Keratinocyte (primary cell): Measurements from ENCODE around the gene RAPGEF3. TPM values are rescaled to one million over a fixed set of nuclear protein-coding genes. Genes with fewer than 3 reads are reported as not detected.

Experiments used
- DNase-seq: peaks from one replicate; pipeline ENCODE4 v3.0.0-alpha.2; 2011; ENCODE audit warnings: low read depth, missing footprints, low spot score
- FAIRE-seq: peaks from 2 replicates; lab custom pipeline; 2011; peaks lifted over from hg19 to GRCh38; lab: Jason Lieb, UNC
- H2AFZ ChIP-seq: 2 replicates; pipeline ENCODE4 v1.6.0; 2012; ENCODE audit warnings: low read length, control low read depth, inconsistent platforms; ENCODE audit not compliant: control insufficient read depth
- H3K27ac ChIP-seq: 2 replicates; pipeline ENCODE4 v1.5.1; 2011; ENCODE audit warnings: low read length; ENCODE audit not compliant: control insufficient read depth, insufficient read depth
- H3K27me3 ChIP-seq: 3 replicates; pipeline ENCODE4 v1.6.0; 2011; ENCODE audit warnings: low read length; ENCODE audit not compliant: control insufficient read depth, insufficient read depth; ENCODE audit errors: extremely low read depth
- H3K36me3 ChIP-seq, 2 experiments: 2 replicates in 1 of 2; 3 replicates in 1 of 2; pipeline ENCODE4 v1.5.1; 2011; ENCODE audit warnings: low read length in 2 of 2, mild to moderate bottlenecking in 1 of 2; ENCODE audit not compliant: control insufficient read depth in 2 of 2, insufficient read depth in 2 of 2; ENCODE audit errors: extremely low read depth in 1 of 2
- H3K4me1 ChIP-seq: 3 replicates; pipeline ENCODE4 v1.5.1; 2011; ENCODE audit warnings: low read length; ENCODE audit not compliant: control insufficient read depth, insufficient read depth; ENCODE audit errors: extremely low read depth
- H3K4me2 ChIP-seq: 3 replicates; pipeline ENCODE4 v1.6.0; 2011; ENCODE audit warnings: low read depth, low read length; ENCODE audit not compliant: control insufficient read depth, insufficient read depth; ENCODE audit errors: extremely low read depth
- H3K4me3 ChIP-seq, 3 experiments: fragments of 200-600 bp in 1 of 3; sonication (generic) in 1 of 3; 2 replicates in 2 of 3; 3 replicates in 1 of 3; pipeline ENCODE4 v1.5.1; 2011 to 2016; ENCODE audit warnings: low read length in 3 of 3, mild to moderate bottlenecking in 3 of 3, control low read depth in 2 of 3, inconsistent platforms in 1 of 3, low read depth in 1 of 3, mixed read lengths in 1 of 3, mixed run types in 1 of 3, moderate library complexity in 1 of 3; ENCODE audit not compliant: control insufficient read depth in 2 of 3, insufficient read depth in 2 of 3; ENCODE audit errors: extremely low read depth in 1 of 3
- H3K79me2 ChIP-seq: 2 replicates; pipeline ENCODE4 v1.6.0; 2012; ENCODE audit warnings: low read length; ENCODE audit not compliant: control insufficient read depth, insufficient read depth
- H3K9ac ChIP-seq: 3 replicates; pipeline ENCODE4 v1.6.0; 2011; ENCODE audit warnings: low read length; ENCODE audit not compliant: control insufficient read depth, insufficient read depth; ENCODE audit errors: extremely low read depth
- H3K9me1 ChIP-seq: 3 replicates; pipeline ENCODE4 v1.6.0; 2011; ENCODE audit warnings: low read length; ENCODE audit not compliant: control insufficient read depth, insufficient read depth; ENCODE audit errors: extremely low read depth
- H3K9me3 ChIP-seq: 2 replicates; pipeline ENCODE4 v1.5.1; 2012; ENCODE audit warnings: low read depth, low read length; ENCODE audit not compliant: control insufficient read depth
- H4K20me1 ChIP-seq: 3 replicates; pipeline ENCODE4 v1.6.0; 2011; ENCODE audit warnings: low read length; ENCODE audit not compliant: control insufficient read depth, insufficient read depth; ENCODE audit errors: extremely low read depth
- CTCF ChIP-seq, 3 experiments: IDR thresholded peaks in 1 of 3; conservative IDR thresholded peaks in 1 of 3; optimal IDR thresholded peaks in 1 of 3; 2 replicates in 2 of 3; 3 replicates in 1 of 3; pipeline versions ENCODE3 to v1.5.1; 2011; ENCODE audit warnings: low read length in 3 of 3, mild to moderate bottlenecking in 3 of 3, moderate library complexity in 2 of 3, control low read depth in 1 of 3, inconsistent platforms in 1 of 3; ENCODE audit not compliant: insufficient read depth in 2 of 3; ENCODE audit errors: extremely low read depth in 1 of 3
- EZH2 ChIP-seq: IDR thresholded peaks from one replicate; pipeline ENCODE4 v1.6.1; 2012; ENCODE audit warnings: inconsistent platforms, mild to moderate bottlenecking, low read length, moderate library complexity
- dilution Hi-C: fragments of 300-500 bp; cut with MboI; formaldehyde crosslinking; loops from one replicate; pipeline ENCODE4 v1.7.0; 2020; ENCODE audit warnings: low sequenced_read_pairs; ENCODE audit not compliant: extremely low pct_ligation_motif_present
- polyA plus RNA-seq, 5 experiments: library from polyadenylated mRNA; depleted of rRNA in 3 of 5; stranded (reverse) in 3 of 5; stranded (forward) in 1 of 5; unstranded in 1 of 5; fragments of >200 nt; gene quantifications; 1 replicate in 1 of 5; 2 replicates in 3 of 5; 3 replicates in 1 of 5; pipeline versions ENCODE4 v1.2.1 to v1.2.3, GENCODE V29; 2011 to 2012; ENCODE audit warnings: missing spikeins in 2 of 5, low read depth in 1 of 5, low replicate concordance in 1 of 5

RAPGEF3 gene
- polyA plus RNA-seq, 1 donor (not counting 4 experiments of a cell fraction or from before 2014, with no cell fraction given), result 5.1 TPM

- FAIRE-seq (no peak), DNase-seq (no peak)
- Histone ChIP-seq H3K27ac (no peak overlapping the region), H3K9me1 (no peaks in the 10 kb centered on the region), H3K4me3 (no peak overlapping the region), H3K79me2 (no peaks in the 10 kb centered on the region), H4K20me1 (no peaks in the 10 kb centered on the region), H3K9ac (no peak overlapping the region), H3K36me3 (peaks cover 4 to 5% of the 10 kb centered on the region in 2 experiments), H3K9me3 (no peaks in the 10 kb centered on the region), H3K4me1 (peaks cover 13% of the 10 kb centered on the region), H2AFZ (no peak overlapping the region), H3K4me2 (no peak overlapping the region), H3K27me3 (no peaks in the 10 kb centered on the region)
- dilution Hi-C loops, result no loop called here
- TF ChIP-seq EZH2 (no peak), CTCF (optimal IDR thresholded peaks at IDR 0.05 in 1 of 3, IDR thresholded peaks at IDR 0.05 in 1 of 3, conservative IDR thresholded peaks at IDR 0.05 in 1 of 3; ENCODE audit: extremely low read depth in 1 of 3, insufficient read depth in 2 of 3, low read length in 3 of 3) (no peak)
Measured at GRCh38 chr12:47740606-47741339, 17.9 kb downstream of the RAPGEF3 start.

GRCh38 chr12:47739979-47740378, 18.7 kb downstream of the RAPGEF3 start:
- Histone ChIP-seq H3K27ac (no peak overlapping the region), H2AFZ (no peak overlapping the region), H3K4me3 (no peak overlapping the region), H3K27me3 (no peaks in the 10 kb centered on the region), H3K9me1 (no peaks in the 10 kb centered on the region), H3K79me2 (no peaks in the 10 kb centered on the region), H3K9ac (no peak overlapping the region), H4K20me1 (no peaks in the 10 kb centered on the region), H3K9me3 (no peaks in the 10 kb centered on the region), H3K4me2 (no peak overlapping the region), H3K4me1 (peaks cover 13% of the 10 kb centered on the region), H3K36me3 (peaks cover 2 to 5% of the 10 kb centered on the region in 2 experiments)
- FAIRE-seq (no peak), DNase-seq (no peak)
- dilution Hi-C loops, result no loop called here
- TF ChIP-seq EZH2, result no peak
- no peak for TF ChIP-seq CTCF (optimal IDR thresholded peaks at IDR 0.05 in 1 of 3, IDR thresholded peaks at IDR 0.05 in 1 of 3, conservative IDR thresholded peaks at IDR 0.05 in 1 of 3; ENCODE audit: extremely low read depth in 1 of 3, insufficient read depth in 2 of 3, low read length in 3 of 3)
